Neuron (in vitro differentiated cells): ENCODE data around the gene LRRC4B.
A peak's percentile ranks its signal among the peaks of the same experiment; 100 is the strongest.

Experiments used
- H2AFZ ChIP-seq: one replicate; pipeline ENCODE4 v1.6.1; 2013; ENCODE audit warnings: low read depth, mild to moderate bottlenecking, inconsistent platforms, low read length, moderate library complexity
- H3K27me3 ChIP-seq: one replicate; pipeline ENCODE4 v1.6.1; 2013; ENCODE audit warnings: low read length; ENCODE audit not compliant: insufficient read depth
- H3K36me3 ChIP-seq: one replicate; pipeline ENCODE4 v1.6.1; 2013; ENCODE audit warnings: low read length; ENCODE audit not compliant: insufficient read depth
- H3K4me1 ChIP-seq: one replicate; pipeline ENCODE4 v1.6.1; 2013; ENCODE audit warnings: low read length; ENCODE audit not compliant: insufficient read depth
- H3K4me3 ChIP-seq: 2 replicates; pipeline ENCODE4 v1.5.1; 2013; ENCODE audit warnings: mild to moderate bottlenecking, low read length, moderate library complexity
- H3K9me3 ChIP-seq: one replicate; pipeline ENCODE4 v1.6.1; 2013; ENCODE audit warnings: low read length

Gene LRRC4B

DNA sequence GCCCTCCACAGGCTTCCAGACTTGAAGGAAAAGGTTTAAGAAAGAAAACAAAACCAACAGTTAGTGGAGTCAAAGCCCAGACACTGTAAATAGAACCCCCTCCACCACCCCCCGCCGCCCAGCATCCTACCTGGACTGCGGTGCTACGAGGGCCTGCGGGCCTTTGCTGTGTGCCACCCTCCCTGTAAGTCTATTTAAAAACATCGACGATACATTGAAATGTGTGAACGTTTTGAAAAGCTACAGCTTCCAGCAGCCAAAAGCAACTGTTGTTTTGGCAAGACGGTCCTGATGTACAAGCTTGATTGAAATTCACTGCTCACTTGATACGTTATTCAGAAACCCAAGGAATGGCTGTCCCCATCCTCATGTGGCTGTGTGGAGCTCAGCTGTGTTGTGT lies 85.3 kb downstream of the LRRC4B start:
- H3K4me3 ChIP-seq = no peak overlapping the region
- no peaks in the 10 kb centered on the region for H3K4me1 ChIP-seq
- H3K36me3 ChIP-seq = peaks cover 12% of the 10 kb centered on the region
- no peaks in the 10 kb centered on the region for H3K27me3 ChIP-seq
- H3K9me3 ChIP-seq = peaks cover 21% of the 10 kb centered on the region
- H2AFZ ChIP-seq = no peak overlapping the region

DNA sequence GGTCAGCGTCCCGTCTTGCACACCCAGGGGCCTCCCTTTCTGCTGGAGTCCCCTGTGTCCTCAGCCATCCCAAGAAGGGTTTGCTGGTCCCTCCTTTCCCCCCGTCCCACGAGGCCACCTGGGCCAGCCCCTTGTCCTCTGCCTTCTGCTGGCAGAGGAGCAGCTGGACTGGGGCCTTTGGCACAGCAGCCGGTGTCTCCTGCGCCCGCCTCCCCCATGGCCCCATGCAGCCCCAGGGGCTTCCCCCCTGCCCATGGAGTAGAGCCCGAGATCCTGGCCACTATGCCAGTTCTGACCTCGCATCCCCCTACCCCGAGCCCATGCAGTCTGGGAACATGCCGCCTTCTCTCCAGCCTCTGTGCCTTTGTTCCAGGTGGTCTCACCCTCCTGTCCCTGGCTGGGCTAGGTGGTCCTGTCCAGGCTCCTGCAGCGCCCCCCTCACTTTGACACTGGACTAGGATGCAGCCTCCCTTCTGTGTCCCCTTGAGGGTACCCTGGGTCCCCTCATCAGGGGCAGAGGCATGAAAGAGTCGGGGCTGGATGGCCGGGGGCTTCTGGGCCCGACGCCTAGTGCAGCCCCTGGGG lies 85.9 kb downstream of the LRRC4B start:
- Histone ChIP-seq H3K4me3 (no peak overlapping the region), H2AFZ (no peak overlapping the region), H3K36me3 (peaks cover 12% of the 10 kb centered on the region), H3K4me1 (peaks cover 2% of the 10 kb centered on the region), H3K9me3 (peaks cover 26% of the 10 kb centered on the region), H3K27me3 (no peaks in the 10 kb centered on the region)

DNA sequence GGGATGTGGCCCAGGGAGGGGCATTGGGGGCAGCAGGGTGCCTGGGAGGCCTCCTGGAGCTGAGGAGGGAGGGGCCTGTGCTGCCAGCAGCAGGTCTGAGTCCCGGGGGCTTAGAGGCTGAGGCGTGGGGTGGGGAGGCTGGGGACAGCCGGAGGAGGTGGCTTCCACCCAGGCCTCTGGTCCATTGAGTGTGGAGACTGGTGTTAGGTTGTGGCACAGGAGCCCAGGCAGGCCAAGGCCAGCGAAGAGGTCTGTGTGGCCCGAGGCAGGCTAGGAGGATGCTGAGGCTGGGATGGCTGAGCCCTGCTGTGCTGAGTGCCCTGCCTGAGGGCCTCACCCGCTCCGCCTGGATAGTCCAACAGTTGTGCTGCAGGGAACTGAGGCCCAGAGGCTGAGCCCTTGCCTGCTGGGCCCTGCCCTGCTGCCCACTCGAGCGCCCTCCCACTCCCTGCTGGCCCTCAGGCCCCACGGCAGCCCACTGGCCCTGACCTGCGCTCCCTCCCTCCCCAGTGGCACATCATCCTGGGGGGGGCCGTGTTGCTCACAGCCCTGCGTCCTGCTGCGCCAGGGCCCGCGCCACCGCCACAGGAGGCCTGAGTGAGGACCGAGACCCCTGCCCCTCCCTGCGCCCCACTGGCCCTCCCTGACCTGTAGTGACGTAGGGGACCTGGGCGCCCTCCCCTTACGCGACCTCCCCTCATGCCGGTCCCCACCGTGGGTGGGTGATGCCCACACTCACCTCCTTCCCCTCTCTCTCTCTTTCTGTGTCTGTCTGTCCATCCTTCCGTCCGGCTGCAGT lies 86.7 kb downstream of the LRRC4B start:
- peaks cover 12% of the 10 kb centered on the region for H3K36me3 ChIP-seq
- H3K9me3 ChIP-seq = peaks cover 26% of the 10 kb centered on the region
- H3K4me1 ChIP-seq = peaks cover 5% of the 10 kb centered on the region
- H2AFZ ChIP-seq = no peak overlapping the region
- H3K27me3 ChIP-seq = no peaks in the 10 kb centered on the region
- no peak overlapping the region for H3K4me3 ChIP-seq

DNA sequence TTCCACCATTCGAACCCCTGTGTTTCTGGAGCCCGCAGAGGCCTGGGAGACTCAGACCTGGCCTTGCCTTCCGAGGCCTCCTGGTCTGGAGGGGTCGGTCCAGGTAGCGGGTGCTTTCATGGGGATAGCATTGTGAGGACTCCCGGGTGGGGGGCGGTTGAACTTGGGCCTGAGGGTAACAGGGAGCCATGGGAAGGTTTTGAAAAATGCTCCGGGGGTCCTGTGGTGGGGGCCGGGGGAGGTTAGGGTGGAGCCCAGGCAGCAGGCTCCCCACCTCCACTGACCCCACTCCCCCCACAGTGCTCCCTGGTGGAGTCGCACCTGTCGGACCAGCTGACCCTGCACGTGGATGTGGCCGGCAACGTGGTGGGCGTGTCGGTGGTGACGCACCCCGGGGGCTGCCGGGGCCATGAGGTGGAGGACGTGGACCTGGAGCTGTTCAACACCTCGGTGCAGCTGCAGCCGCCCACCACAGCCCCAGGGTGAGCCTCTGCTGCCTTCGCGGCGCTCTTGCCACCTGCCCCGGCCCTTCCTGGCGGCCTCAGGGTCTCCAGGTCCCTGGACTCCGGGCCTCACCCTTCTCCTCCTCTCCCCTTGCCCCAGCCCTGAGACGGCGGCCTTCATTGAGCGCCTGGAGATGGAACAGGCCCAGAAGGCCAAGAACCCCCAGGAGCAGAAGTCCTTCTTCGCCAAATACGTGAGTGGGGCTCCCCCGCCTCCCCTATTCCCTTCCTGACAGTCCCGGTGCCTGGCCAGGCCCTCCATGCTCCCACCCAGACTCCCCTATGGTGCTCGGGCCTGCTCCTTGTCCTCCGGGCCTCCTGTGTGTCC lies 87.7 kb downstream of the LRRC4B start:
- H2AFZ ChIP-seq = no peak overlapping the region
- no peaks in the 10 kb centered on the region for H3K27me3 ChIP-seq
- peaks cover 5% of the 10 kb centered on the region for H3K4me1 ChIP-seq
- H3K36me3 ChIP-seq = peaks cover 12% of the 10 kb centered on the region
- no peak overlapping the region for H3K4me3 ChIP-seq
- peaks cover 26% of the 10 kb centered on the region for H3K9me3 ChIP-seq

DNA sequence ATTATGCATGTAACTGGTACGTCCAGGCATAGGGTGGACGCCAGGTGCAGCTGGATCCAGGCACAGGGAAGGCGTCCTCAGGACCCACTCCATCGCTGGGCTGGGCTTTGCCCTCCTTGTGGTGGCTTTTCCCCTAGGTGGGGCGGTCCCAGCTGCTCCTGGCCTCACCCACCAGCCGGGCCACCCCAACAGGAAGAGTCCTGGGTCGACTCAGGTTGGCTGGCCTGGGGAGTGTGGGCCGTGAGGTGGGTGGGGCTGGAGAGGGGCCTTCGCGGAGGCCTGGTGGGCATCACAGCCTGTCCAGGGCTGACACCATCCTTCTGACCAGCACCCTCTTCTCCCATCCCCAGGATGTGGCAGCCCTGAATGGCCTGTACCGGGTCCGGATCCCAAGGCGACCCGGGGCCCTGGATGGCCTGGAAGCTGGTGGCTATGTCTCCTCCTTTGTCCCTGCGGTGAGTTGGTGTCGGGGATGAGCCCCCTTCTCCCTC lies 88.4 kb downstream of the LRRC4B start:
- no peak overlapping the region for H3K4me3 ChIP-seq

DNA sequence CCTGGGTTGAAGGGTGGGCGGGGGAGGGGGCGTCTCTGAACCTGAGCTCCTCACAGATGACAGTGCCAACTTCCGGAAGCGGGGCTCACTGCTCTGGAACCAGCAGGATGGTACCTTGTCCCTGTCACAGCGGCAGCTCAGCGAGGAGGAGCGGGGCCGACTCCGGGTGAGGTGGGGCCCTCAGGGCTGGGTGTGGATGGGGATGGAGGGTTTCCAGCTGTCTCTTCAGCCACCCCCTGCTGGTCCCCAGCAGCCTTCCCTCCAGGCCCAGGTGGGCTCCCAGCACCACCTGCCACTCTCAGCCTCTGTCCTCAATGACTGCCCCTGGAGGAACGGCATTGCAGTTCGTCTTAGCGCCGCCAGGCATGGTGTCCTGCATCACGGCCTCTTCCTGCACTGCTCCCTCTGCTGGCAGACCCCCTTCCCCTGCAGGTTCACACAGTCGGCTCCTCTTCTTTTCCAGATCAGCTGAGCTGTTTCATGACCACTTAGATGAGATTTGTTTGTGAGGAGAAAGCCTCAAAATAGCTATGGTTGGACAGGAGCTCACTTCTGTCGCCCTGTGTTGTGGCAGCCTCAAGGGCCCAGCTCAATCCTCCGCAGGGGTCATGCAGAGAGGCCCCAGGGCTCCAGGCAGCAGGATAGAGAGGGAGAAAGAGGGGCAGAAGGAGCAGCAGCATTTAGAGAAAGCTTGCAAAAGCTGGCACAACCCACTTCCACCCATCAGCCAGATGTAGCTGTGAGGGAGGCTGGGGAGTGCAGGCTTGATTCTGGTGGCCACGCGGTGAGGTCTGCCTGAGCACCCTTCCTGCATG lies 89.1 kb downstream of the LRRC4B start:
- H3K36me3 ChIP-seq = peaks cover 12% of the 10 kb centered on the region
- peaks cover 23% of the 10 kb centered on the region for H3K9me3 ChIP-seq
- no peaks in the 10 kb centered on the region for H3K27me3 ChIP-seq
- no peak overlapping the region for H2AFZ ChIP-seq
- peaks cover 5% of the 10 kb centered on the region for H3K4me1 ChIP-seq
- no peak overlapping the region for H3K4me3 ChIP-seq

More for the DNA sequence above, 88.4 kb downstream of the LRRC4B start:
- Histone ChIP-seq H3K4me1 (peaks cover 5% of the 10 kb centered on the region), H3K27me3 (no peaks in the 10 kb centered on the region), H3K9me3 (peaks cover 25% of the 10 kb centered on the region), H3K36me3 (peaks cover 12% of the 10 kb centered on the region), H2AFZ (no peak overlapping the region)

DNA sequence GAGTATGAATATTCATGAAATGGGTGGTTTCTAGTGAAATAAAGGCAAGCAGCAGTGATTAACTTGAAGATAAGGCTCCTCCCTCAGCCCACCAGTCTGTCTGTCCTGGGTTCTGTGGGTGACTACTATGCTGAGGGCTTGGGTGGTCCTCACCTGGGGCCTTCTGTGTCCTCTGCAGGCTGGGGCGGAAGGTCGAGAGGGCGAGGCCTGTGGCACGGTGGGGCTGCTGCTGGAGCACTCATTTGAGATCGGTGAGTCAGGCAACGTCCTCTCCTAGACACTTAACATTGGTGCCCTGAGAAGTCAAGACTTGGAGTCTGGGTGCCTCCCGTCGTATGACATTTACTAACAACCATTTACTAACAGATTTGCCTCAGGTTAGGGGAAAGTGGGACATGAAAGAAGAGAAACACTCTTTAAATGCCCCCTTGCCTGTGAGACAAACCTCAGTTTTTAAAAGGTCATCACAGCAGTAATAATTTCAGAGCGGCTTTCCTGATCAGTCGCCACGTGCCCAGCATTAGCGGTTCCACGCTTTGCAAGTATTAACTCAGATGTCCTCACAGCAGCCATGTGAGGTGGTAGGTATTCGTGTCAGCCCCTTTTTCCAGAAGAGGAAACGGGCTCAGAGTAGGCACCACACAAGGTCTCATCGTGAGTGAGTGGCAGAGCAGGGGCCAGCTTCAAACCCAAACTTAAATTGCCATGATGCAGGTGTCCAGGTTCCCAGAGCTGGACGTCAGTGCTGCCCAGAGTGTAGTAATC lies 90.3 kb downstream of the LRRC4B start:
- peaks cover 12% of the 10 kb centered on the region for H3K36me3 ChIP-seq
- no peak overlapping the region for H2AFZ ChIP-seq
- H3K4me3 ChIP-seq = peak overlapping the region; percentile 70
- H3K4me1 ChIP-seq = peaks cover 5% of the 10 kb centered on the region
- peaks cover 23% of the 10 kb centered on the region for H3K9me3 ChIP-seq
- no peaks in the 10 kb centered on the region for H3K27me3 ChIP-seq

DNA sequence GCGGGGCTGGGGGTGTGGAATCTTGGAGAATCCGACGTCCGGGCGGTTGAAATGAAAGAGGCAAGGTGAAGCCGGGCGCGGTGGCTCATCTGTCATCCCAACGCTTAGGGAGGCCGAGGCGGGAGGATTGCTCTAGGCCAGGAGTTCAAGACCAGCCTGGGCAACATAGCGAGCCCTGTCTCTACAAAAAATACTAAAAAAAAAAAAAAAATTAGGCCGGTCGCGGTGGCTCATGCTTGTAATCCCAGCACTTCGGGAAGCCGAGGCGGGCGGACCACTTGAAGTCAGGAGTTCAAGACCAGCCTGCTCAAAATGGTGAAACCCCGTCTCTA lies 91.4 kb downstream of the LRRC4B start:
- Histone ChIP-seq H3K36me3 (peaks cover 12% of the 10 kb centered on the region), H3K4me1 (peaks cover 5% of the 10 kb centered on the region), H3K9me3 (peaks cover 23% of the 10 kb centered on the region), H2AFZ (peak overlapping the region; percentile 92), H3K4me3 (peak overlapping the region; percentile 70), H3K27me3 (no peaks in the 10 kb centered on the region)

DNA sequence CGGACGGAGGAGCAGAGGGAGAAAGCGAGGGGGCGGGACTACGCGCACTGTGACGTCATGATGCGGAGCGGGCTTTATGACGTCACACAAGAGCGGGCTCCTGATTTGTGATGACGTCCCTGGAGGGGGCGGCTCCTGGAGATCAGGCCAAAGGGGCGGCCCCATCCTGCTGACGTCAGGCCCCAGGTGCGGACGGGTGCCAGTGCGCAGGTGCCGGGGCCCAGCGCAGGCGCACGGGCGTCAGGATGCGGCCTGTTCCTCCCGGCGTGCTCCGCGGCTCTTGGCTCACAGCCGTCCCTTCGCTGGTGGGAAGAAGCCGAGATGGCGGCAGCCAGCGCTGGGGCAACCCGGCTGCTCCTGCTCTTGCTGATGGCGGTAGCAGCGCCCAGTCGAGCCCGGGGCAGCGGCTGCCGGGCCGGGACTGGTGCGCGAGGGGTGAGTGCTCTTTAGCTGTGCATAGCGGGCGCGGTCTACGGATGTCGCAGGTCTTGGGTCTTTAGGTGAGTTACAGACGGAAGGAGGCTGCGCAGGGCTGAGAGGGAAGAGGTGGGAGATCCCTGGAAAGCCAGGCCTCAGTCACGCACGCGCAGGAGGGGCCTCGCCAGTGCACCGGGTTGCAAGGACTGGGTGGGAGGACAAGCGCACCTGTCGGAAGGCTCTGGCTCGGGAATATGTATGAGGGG lies 91.9 kb downstream of the LRRC4B start, which contains the start of the genes EMC10 and GARIN5A:
Gene EMC10, plus strand, starts transcription at position 284 of the 683 bp plus-strand sequence. Its CDS starts 38 bp downstream, at position 322.
Gene GARIN5A, minus strand, starts transcription at position 625 of the 683 bp plus-strand sequence. Its CDS starts 460 bp downstream, at position 165.
- H3K4me3 ChIP-seq = peak within 1 kb of the TSS; percentile 70
- peak within 1 kb of the TSS; percentile 92 for H2AFZ ChIP-seq
- peaks cover 23% of the 10 kb centered on the region for H3K9me3 ChIP-seq
- H3K4me1 ChIP-seq = peaks cover 5% of the 10 kb centered on the region
- H3K27me3 ChIP-seq = no peaks in the 10 kb centered on the region
- peaks cover 12% of the 10 kb centered on the region for H3K36me3 ChIP-seq

DNA sequence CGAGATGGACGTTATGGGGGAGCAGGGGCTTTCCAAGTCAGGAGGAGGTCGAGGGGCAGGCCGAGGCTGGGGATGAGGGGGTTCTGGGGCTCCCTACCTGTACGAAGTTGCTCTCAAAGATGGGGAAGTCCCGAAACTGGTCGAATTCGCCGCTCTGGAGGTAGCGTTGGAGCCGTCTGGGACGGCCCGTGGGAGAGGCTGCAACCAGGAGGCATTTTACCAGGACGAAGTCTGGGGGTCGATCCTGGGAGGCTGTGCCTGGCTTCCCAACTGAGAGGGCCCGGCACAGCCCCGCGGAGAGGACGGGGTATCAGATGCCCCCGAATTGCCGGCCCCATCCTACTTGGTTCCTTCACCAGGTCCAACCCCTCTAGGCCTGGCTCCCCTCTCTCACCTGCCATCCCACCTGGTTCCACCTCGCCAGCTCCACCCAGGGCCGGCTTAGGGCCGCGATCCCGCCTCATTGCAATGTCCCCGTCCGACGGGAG lies 92.5 kb downstream of the LRRC4B start:
- Histone ChIP-seq H3K27me3 (no peaks in the 10 kb centered on the region), H3K4me1 (peaks cover 5% of the 10 kb centered on the region), H3K4me3 (no peak overlapping the region), H3K36me3 (peaks cover 12% of the 10 kb centered on the region), H3K9me3 (peaks cover 23% of the 10 kb centered on the region), H2AFZ (no peak overlapping the region)

DNA sequence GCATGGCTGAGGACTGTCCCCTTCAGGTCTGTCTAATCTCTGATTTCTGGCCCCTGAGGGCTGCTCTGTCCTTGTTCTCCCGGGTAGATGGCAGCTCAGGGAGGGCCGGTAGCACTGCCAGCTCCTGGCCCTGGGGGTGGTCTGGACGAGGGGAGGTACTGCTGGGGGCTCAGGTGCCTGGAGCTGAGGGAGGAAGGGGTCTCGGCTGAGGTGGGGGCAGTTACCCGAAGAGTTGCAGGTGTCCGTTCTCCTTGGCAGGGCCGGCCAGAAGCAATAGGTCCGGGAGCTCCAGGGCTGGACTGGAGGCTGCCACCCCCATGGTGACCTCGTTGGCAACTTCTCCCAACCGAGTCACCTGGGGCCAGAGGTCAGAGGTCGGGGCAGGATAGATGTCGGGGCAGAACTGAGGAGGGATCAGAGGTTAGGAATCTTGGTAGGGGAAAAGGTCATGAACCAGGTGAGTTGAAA lies 93.1 kb downstream of the LRRC4B start:
- H3K4me1 ChIP-seq = peaks cover 5% of the 10 kb centered on the region
- no peak overlapping the region for H3K4me3 ChIP-seq
- no peak overlapping the region for H2AFZ ChIP-seq
- peaks cover 23% of the 10 kb centered on the region for H3K9me3 ChIP-seq
- no peaks in the 10 kb centered on the region for H3K27me3 ChIP-seq
- H3K36me3 ChIP-seq = peaks cover 12% of the 10 kb centered on the region
